Tibial artery (tissue), 4 donors: ENCODE data around the gene FRAS1.

Experiments
- DNase-seq, 2 donors: peaks; one replicate each; pipeline ENCODE4 v3.0.0-alpha.2; 2019
- H3K27ac ChIP-seq, 2 donors: fragments of 200-600 bp; sonication (generic) in 1 of 2; 1 replicate in 1 of 2; 2 replicates in 1 of 2; pipeline ENCODE4 v1.5.1; 2018 to 2019; ENCODE audit warnings: mild to moderate bottlenecking in 1 of 2
- H3K27me3 ChIP-seq, 2 donors: fragments of 200-600 bp; sonication (generic) in 1 of 2; one replicate each; pipeline versions ENCODE4 v1.5.1 to v1.6.0; 2016 to 2019
- H3K36me3 ChIP-seq, 3 donors: fragments of 200-600 bp; sonication (generic) in 2 of 3; one replicate each; pipeline ENCODE4 v1.5.1; 2016 to 2019; ENCODE audit warnings: mild to moderate bottlenecking in 2 of 3
- H3K4me1 ChIP-seq, 4 donors: fragments of 200-600 bp; sonication (generic) in 2 of 4; 1 replicate in 3 of 4; 2 replicates in 1 of 4; pipeline ENCODE4 v1.5.1; 2016 to 2019
- H3K4me3 ChIP-seq, 2 donors: fragments of 200-600 bp; sonication (generic) in 1 of 2; 1 replicate in 1 of 2; 2 replicates in 1 of 2; pipeline ENCODE4 v1.5.1; 2018 to 2019; ENCODE audit warnings: mild to moderate bottlenecking in 2 of 2
- H3K9me3 ChIP-seq, 3 donors: fragments of 200-600 bp; sonication (generic) in 1 of 3; one replicate each; pipeline ENCODE4 v1.5.1; 2016 to 2019
- intact Hi-C: fragments of 100-400 bp; cut with DNase I; formaldehyde crosslinking; loops from one replicate; pipeline ENCODE4 v1.15.0; 2023; ENCODE audit warnings: low total_unique reads
- TF ChIP-seq, protein P1 (sequence below), 2 experiments: fragments of 200-600 bp in 1 of 2; fragments of 450-650 bp in 1 of 2; IDR thresholded peaks; one replicate each; pipeline ENCODE4 v1.5.1; 2017 to 2019; ENCODE audit warnings: antibody characterized with exemption in 2 of 2, mild to moderate bottlenecking in 1 of 2, moderate library complexity in 1 of 2

The FRAS1 gene

DNA sequence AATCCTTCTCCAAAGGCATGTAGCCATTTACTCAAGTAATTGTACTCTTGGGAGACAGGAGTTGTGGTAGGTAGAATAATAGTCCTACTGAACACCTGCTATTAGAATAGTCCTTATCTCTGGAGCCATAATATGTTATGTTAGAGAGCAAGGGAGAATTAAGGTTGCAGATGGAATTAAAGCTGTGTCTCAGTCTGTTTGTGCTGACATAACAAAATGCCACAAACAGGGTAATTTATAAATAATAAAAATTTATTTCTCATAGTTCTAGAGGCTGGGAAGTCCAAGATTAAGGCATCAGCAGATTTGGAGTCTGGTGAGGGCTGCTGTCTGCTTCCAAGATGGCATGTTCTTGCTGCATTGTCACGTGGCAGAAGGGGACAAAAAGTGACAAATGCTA, 24.2 kb upstream of the FRAS1 start:
- TF ChIP-seq, protein P1, sequence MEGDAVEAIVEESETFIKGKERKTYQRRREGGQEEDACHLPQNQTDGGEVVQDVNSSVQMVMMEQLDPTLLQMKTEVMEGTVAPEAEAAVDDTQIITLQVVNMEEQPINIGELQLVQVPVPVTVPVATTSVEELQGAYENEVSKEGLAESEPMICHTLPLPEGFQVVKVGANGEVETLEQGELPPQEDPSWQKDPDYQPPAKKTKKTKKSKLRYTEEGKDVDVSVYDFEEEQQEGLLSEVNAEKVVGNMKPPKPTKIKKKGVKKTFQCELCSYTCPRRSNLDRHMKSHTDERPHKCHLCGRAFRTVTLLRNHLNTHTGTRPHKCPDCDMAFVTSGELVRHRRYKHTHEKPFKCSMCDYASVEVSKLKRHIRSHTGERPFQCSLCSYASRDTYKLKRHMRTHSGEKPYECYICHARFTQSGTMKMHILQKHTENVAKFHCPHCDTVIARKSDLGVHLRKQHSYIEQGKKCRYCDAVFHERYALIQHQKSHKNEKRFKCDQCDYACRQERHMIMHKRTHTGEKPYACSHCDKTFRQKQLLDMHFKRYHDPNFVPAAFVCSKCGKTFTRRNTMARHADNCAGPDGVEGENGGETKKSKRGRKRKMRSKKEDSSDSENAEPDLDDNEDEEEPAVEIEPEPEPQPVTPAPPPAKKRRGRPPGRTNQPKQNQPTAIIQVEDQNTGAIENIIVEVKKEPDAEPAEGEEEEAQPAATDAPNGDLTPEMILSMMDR (IDR thresholded peaks at IDR 0.05), result no peak

DNA sequence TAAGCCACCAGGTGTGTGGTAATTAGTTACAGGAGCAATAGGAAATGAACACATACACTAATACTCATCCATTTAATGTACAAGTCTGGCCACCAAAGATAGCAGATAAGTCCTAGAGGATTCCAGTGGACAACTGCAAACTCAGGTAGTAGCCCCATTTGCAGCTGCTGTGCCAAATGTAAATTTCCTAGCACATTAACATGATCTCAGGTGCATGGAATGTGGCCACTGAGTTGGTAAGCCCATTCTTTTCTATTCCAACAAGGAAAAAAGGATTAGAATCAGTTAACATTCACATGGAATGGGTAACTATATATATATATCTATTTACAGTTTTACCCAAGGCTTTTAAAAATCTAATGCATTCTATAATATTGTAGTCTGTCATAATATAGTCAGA, 23.3 kb upstream of the FRAS1 start:
- Histone ChIP-seq H3K9me3 (no peaks in the 10 kb centered on the region), H3K27me3 (no peaks in the 10 kb centered on the region), H3K27ac (no peak overlapping the region), H3K4me3 (no peak overlapping the region), H3K4me1 (no peaks in the 10 kb centered on the region), H3K36me3 (no peaks in the 10 kb centered on the region)
- DNase-seq, result no peak
- intact Hi-C loops, result no loop called here
- TF ChIP-seq, protein P1 (IDR thresholded peaks at IDR 0.05), result no peak

More for the DNA sequence above, 24.2 kb upstream of the FRAS1 start:
- no peak for DNase-seq
- H3K27me3 ChIP-seq, result no peaks in the 10 kb centered on the region
- no peaks in the 10 kb centered on the region for H3K9me3 ChIP-seq
- H3K36me3 ChIP-seq, result no peaks in the 10 kb centered on the region
- no peaks in the 10 kb centered on the region for H3K4me1 ChIP-seq
- H3K4me3 ChIP-seq, result no peak overlapping the region
- no peak overlapping the region for H3K27ac ChIP-seq
- intact Hi-C loops, result no loop called here

GRCh38 chr4:78038704-78039103, 18.4 kb upstream of the FRAS1 start:
- intact Hi-C loops, result no loop called here
- Histone ChIP-seq H3K4me1 (no peaks in the 10 kb centered on the region), H3K27me3 (no peaks in the 10 kb centered on the region), H3K27ac (no peak overlapping the region), H3K36me3 (no peaks in the 10 kb centered on the region), H3K4me3 (no peak overlapping the region), H3K9me3 (no peaks in the 10 kb centered on the region)
- no peak for DNase-seq
- TF ChIP-seq, protein P1 (IDR thresholded peaks at IDR 0.05), result no peak

DNA sequence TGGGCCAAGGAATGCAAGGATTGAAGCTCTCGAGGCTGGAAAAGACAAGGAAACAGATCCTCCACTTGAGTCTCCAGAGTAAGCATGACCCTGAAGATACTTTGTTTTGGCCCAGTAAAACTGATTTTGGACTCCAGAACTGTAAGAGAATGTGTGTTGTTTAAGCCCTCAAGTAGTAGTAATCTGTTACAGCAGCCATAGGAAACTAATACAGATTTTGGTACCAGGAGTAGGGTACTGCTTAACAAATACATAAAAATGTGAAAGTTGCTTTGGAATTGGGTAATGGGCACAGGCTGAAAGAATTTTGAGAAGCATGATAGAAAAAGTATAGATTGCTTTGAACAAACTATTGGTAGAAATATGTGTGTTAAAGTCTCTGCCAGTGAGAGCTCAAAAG, 17.4 kb upstream of the FRAS1 start:
- Histone ChIP-seq H3K27ac (no peak overlapping the region), H3K27me3 (no peaks in the 10 kb centered on the region), H3K4me1 (no peaks in the 10 kb centered on the region)

DNA sequence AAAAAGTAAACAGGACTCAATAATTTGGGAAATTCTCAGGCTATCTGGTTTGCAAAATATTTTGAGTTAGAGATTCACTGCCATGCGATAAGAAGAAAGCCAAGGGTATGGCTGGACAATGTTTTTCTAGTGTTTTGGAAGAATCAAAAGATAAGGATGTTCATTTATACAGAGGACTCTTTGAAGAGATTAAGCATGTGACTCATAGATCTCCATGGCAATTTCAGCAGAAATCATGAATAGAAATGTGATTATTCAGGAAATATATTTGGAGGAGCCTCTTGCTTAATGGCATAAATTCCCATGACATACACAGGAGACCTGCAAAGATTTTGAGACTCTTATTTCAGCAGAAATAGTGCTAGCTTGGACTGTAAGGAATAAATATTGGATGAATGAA, 16.7 kb upstream of the FRAS1 start:
- Histone ChIP-seq H3K27ac (no peak overlapping the region), H3K4me1 (no peaks in the 10 kb centered on the region), H3K4me3 (no peak overlapping the region), H3K27me3 (no peaks in the 10 kb centered on the region), H3K36me3 (no peaks in the 10 kb centered on the region), H3K9me3 (no peaks in the 10 kb centered on the region)
- DNase-seq, result no peak
- intact Hi-C loops, result no loop called here
- TF ChIP-seq, protein P1 (IDR thresholded peaks at IDR 0.05), result no peak

More for the DNA sequence above, 17.4 kb upstream of the FRAS1 start:
- intact Hi-C loops, result no loop called here
- DNase-seq, result no peak
- H3K36me3 ChIP-seq, result no peaks in the 10 kb centered on the region
- no peaks in the 10 kb centered on the region for H3K9me3 ChIP-seq
- TF ChIP-seq, protein P1 (IDR thresholded peaks at IDR 0.05), result no peak
- no peak overlapping the region for H3K4me3 ChIP-seq

DNA sequence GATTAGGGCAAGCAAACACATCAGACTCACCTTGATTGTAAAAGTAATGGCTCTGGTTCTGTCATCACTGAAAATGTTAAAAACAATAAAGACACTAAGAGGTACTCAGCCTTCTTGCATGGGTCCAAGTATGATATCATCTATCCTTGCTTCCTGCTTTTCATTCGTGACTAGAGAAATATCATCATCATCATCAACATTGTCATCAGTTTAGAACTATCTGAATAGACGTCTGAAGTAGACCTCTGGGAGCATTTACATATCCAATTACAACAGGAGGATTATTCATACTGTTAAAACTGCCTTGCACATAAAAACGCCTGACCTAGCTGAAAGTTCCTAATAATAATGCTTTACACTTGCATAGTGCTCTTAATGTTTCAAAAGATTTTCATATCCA, 9.8 kb upstream of the FRAS1 start:
- TF ChIP-seq, protein P1 (IDR thresholded peaks at IDR 0.05), result no peak
- H3K27ac ChIP-seq, result no peak overlapping the region
- DNase-seq, result no peak
- H3K9me3 ChIP-seq, result no peaks in the 10 kb centered on the region
- intact Hi-C loops, result no loop called here
- no peak overlapping the region for H3K4me3 ChIP-seq
- H3K4me1 ChIP-seq, result no peaks in the 10 kb centered on the region
- no peaks in the 10 kb centered on the region for H3K27me3 ChIP-seq
- H3K36me3 ChIP-seq, result no peaks in the 10 kb centered on the region
